AG04450 (cell line): ENCODE measurements around the gene TMEM59. TPM values are rescaled to one million over a fixed set of nuclear protein-coding genes. Genes with fewer than 3 reads are reported as not detected.
"Not testable (repeated sequence)": the region's sequence is repeated elsewhere in the genome, so short reads cannot be mapped to it uniquely, and the experiment has no call there.

Source experiments
- CTCF ChIA-PET: fragments of 300-600, 350-600 bp; formaldehyde crosslinking; extraction: SDS; loops from one replicate; lab custom pipeline; 2022; ENCODE audit warnings: antibody characterized with exemption, inconsistent platforms; lab: Charles Lee
- POLR2A ChIA-PET: fragments of 350-600 bp; formaldehyde crosslinking; extraction: SDS; loops from one replicate; lab custom pipeline; 2021; ENCODE audit warnings: antibody characterized with exemption, inconsistent platforms; lab: Yijun Ruan, JAX
- DNase-seq: peaks from one replicate; pipeline ENCODE4 v3.0.0-alpha.2; 2011; ENCODE audit warnings: low read depth, low spot score
- H3K27ac ChIP-seq: one replicate; pipeline ENCODE4 v1.5.1; 2012; ENCODE audit warnings: low read depth, low read length, control low read depth
- H3K27me3 ChIP-seq: one replicate; pipeline ENCODE4 v1.6.0; 2012; ENCODE audit warnings: low read length; ENCODE audit not compliant: control insufficient read depth, insufficient read depth
- H3K4me3 ChIP-seq: 2 replicates; pipeline ENCODE4 v1.5.1; 2011; ENCODE audit warnings: mild to moderate bottlenecking, low read depth, low read length, control low read depth
- H3K9me3 ChIP-seq: 2 replicates; pipeline ENCODE4 v1.5.1; 2012; ENCODE audit warnings: low read length; ENCODE audit not compliant: control insufficient read depth, insufficient read depth
- polyA plus RNA-seq: library from polyadenylated mRNA; depleted of rRNA; stranded (reverse); fragments of >200 nt; gene quantifications from 2 replicates; pipeline ENCODE4 v1.2.3, GENCODE V29; 2011
- TF ChIP-seq, protein P1 (sequence below): IDR thresholded peaks from 2 replicates; pipeline ENCODE4 v1.5.1; 2011; ENCODE audit warnings: low read depth, low read length, control low read depth, inconsistent platforms

The TMEM59 gene
- polyA plus RNA-seq, 1 experiment = 636 TPM

DNA sequence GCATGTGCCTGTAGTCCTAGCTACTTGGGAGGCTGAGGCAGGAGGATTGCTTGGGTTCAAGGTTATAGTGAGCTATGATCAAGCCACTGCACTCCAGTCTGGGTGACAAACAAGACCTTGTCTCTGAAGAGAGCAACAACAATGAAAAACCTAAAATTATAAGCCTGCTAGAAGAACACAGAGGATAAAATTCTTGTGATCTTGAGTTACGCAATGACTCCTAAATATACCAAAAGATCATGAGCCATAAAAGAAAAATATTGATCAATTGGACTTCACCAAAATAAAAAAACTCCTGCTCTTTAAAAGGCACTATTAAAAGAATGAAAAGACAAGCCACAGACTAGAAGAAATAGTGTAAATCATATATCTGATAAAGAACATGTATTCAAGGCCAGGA lies 57.3 kb downstream of the TMEM59 start:
- Histone ChIP-seq H3K4me3 (no peak overlapping the region), H3K27me3 (no peaks in the 10 kb centered on the region), H3K9me3 (peaks cover 17% of the 10 kb centered on the region), H3K27ac (no peak overlapping the region)
- DNase-seq = no peak
- CTCF ChIA-PET = no interaction called here
- POLR2A ChIA-PET = no interaction called here
- TF ChIP-seq, protein P1, sequence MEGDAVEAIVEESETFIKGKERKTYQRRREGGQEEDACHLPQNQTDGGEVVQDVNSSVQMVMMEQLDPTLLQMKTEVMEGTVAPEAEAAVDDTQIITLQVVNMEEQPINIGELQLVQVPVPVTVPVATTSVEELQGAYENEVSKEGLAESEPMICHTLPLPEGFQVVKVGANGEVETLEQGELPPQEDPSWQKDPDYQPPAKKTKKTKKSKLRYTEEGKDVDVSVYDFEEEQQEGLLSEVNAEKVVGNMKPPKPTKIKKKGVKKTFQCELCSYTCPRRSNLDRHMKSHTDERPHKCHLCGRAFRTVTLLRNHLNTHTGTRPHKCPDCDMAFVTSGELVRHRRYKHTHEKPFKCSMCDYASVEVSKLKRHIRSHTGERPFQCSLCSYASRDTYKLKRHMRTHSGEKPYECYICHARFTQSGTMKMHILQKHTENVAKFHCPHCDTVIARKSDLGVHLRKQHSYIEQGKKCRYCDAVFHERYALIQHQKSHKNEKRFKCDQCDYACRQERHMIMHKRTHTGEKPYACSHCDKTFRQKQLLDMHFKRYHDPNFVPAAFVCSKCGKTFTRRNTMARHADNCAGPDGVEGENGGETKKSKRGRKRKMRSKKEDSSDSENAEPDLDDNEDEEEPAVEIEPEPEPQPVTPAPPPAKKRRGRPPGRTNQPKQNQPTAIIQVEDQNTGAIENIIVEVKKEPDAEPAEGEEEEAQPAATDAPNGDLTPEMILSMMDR = no peak

DNA sequence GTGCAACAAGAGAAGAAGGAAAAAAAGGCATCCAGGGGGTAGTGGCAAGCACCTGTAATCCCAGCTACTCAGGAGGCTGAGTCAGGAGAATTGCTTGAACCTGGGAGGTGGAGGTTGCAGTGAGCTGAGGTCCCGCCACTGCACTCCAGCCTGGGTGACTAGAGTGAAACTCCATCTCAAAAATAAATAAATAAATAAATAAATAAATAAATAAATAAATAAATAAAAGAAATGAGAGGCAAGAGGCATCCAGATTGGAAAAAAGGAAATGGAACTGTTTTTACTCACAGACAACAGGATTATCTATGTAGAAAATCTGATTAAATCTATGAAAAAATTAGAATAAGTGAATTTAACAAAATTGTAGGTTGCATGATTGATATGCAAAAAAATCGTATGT lies 58.5 kb downstream of the TMEM59 start:
- H3K4me3 ChIP-seq, DNase-seq, POLR2A ChIA-PET, CTCF ChIA-PET, H3K27me3 ChIP-seq, H3K27ac ChIP-seq: not testable (repeated sequence)
- H3K9me3 ChIP-seq = peaks cover 17% of the 10 kb centered on the region

- H3K9me3 ChIP-seq = peaks cover 17% of the 10 kb centered on the region
- TF ChIP-seq, protein P1 = no peak; the same call in 1 of the 2 replicates
- ChIA-PET CTCF (no interaction called here), POLR2A (no interaction called here)
- H3K27me3 ChIP-seq = no peaks in the 10 kb centered on the region
- no peak for DNase-seq
- no peak overlapping the region for H3K4me3 ChIP-seq
- H3K27ac ChIP-seq = no peak overlapping the region
These were observed 60.7 kb downstream of the TMEM59 start for GRCh38 chr1:53992085-53992874.

GRCh38 chr1:53987880-53988279 lies 65.1 kb downstream of the TMEM59 start:
- DNase-seq = no peak
- ChIA-PET POLR2A (no interaction called here), CTCF (no interaction called here)
- TF ChIP-seq, protein P1 = no peak
- Histone ChIP-seq H3K4me3 (no peak overlapping the region), H3K27ac (no peak overlapping the region), H3K27me3 (no peaks in the 10 kb centered on the region), H3K9me3 (peaks cover 15% of the 10 kb centered on the region)

GRCh38 chr1:53986458-53986857 lies 66.5 kb downstream of the TMEM59 start:
- Histone ChIP-seq H3K27me3 (no peaks in the 10 kb centered on the region), H3K27ac (no peak overlapping the region)

More at GRCh38 chr1:53986458-53986857, 66.5 kb downstream of the TMEM59 start:
- Histone ChIP-seq H3K9me3 (peaks cover 1% of the 10 kb centered on the region; the same call in 1 of the 2 replicates), H3K4me3 (no peak overlapping the region)
- TF ChIP-seq, protein P1 = no peak
- no peak for DNase-seq
- ChIA-PET CTCF (no interaction called here), POLR2A (no interaction called here)
